ENCODE measurements around the gene SIAH2. TPM values are rescaled to one million over a fixed set of nuclear protein-coding genes. Genes with fewer than 3 reads are reported as not detected.

SIAH2 gene
- total RNA-seq, 1 experiment from 2014 or later: 117 TPM

DNA sequence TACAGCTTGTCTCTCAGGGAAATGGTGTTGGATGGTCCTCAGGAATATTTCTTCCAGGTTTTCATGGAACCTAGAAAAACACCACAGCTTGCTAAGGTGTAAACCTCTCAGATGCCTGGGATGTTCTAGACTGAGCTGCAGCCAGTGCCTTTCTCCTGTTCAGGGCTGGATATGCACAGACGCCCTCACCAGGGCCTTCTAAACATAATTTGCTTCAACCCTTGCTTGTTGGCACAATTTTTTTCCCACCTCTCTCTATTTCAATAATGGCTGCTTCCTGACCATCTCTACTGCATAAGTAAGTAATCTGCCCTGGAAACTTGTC, 28.2 kb downstream of the SIAH2 start:
- DNase-seq (ENCODE audit: low spot score): no peak

DNA sequence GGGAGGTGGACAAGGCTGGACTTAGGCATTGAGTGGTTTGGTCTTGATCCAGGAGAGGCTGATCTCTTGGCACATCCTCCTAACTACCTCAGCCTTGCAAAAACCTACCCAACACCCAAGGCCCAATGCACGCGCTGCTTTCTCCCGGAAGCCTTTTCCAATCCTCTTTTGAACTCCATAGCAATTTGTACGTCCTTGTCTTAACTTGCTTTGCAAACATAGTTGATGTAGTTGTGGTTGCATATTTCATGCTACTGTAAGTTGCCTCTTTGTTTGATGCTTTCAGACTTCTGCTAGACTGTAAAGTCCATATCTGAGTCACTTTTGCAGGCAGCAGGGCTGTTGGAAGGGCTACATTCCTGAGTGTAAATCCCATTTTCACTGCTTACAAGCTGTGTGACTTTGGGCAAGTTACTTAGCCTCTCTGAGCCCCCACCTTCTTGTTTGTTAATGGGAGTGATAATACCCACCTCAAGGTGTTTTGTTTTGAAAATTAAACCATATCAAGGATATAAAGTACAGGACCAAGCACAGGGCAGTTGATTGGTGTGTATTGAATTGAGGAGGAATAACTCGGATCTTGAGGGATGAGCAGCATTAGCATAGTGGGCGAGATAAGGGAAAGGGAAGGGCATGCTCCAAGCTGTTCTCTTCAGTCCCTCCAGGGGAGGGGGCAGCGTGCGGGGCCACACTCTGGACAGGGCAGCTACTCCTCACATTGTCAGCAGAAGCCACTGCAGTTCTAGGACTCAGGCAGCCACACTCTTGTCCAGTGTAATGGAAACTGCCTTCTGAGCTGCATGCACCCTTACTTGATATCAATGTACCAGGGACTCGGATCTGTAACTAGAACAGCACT, 28.8 kb downstream of the SIAH2 start:
- no peak for DNase-seq (ENCODE audit: low spot score)

DNA sequence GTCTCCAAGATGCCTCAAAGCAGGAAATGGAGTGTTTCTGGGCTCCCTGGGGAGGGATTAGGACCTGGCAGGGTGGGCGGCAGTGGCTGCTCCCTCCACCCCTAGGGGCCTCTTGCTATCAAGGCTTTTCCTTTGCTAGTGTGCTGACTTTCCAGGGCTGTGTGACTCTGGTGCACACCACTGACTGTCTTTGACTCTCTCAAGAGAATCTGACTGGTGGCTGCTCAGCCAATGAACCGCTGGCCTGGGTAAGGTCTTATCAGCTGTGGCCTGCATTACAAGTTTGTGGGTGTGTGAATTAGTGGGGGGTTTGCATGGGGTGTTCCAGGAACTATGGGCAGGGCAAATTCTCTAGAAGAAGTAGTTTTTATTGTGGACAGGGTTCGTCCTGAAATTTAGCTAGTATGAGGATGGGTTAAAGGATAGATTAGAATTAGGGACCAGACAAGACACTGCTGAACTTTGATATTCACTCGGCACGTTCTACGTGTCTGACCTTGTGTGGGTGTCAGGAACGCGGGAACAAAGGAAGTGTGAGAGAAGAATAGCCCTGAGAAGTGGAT, 29.5 kb downstream of the SIAH2 start:
- DNase-seq (ENCODE audit: low spot score): no peak

DNA sequence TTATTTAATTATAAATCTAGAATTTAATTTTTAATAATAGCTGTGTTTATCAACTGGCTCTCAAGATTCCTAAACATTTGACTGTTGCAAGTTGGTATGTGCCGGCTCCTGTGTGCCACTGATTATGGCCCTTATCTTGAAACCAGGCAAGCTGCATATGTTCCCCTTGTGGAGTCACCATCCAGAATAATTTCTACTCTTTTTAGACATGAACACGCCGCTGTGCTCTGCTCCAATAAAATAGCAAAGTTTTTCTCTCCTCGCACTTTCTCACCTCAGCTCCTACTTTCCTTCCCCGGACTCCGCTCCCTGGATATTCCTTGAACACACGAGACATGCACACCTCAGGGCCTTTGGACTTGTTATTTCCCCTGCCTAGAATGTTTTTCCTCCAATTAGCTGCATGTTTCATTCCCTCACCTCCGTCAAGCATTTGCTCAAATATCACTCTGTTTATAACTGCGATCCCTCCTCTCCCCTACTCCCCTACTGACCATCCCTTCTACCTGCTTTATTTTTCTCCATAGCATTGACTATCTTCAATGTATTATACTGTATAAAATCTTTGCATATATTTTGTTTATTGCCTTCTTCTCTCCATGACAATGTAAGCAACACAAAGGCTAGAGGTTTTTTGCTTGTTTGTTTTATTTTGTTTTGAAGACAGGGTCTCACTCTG, 33.1 kb downstream of the SIAH2 start:
- no peak for DNase-seq (ENCODE audit: low spot score)

DNA sequence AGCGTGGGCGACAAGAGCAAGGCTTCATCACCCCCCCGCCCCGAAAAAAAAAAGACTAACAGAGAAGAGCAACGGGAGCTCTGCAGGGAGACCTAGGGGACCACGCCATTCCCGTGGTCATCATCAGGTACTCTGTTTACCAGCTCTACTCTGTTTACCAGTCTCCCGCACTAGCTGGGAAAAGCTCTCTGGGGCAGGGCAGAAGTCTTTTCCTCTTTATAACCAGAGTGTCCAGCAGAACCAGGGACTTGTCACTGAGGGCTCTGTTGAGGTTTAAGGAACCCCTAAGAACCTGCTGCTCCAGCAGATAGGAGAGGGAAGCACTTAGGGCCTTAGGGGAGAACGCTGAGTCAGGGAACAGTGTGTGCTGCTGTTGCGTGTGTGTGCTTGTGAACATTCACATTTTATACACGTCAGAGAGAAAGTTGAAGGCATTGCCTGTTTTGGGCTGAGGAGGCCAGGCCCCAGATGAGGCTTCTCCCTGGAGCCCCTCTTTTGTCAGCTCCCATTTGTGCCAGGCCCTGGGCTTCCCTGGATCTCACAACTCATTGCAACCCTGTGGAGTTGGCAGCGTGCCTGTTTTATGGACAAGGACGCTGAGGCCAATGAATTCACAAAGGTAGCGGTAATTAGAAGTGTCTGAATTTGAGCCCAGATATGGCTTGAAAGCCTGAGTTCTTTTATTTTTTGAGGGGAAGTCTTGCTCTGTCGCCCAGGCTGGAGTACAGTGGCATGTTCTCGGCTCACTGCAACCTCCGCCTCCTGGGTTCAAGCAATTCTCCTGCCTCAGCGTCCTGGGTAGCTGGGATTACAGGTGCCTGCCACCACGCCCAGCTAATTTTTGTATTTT, 35.1 kb downstream of the SIAH2 start:
- DNase-seq (ENCODE audit: low spot score): no peak

DNA sequence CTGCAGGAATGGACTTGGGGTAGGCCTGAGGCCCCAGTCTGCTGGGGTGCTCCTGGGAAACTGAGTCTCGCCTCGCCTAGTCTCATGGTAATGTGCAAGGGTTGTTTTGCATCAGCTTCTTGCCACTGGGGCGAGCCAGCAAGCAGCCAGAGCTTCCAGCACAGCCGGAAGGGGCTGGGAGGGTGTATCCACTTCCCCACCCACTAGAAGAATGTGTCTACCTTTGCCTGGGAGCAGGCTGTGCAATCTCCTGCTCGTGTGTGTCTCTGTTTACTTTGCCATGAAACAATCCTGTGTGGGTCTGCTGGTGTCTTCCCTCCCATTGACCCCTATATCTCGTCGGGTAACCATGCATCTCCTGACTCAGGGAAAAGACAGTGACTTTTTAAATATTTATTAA, 37.4 kb downstream of the SIAH2 start:
- DNase-seq (ENCODE audit: low spot score): peak; percentile 93

DNA sequence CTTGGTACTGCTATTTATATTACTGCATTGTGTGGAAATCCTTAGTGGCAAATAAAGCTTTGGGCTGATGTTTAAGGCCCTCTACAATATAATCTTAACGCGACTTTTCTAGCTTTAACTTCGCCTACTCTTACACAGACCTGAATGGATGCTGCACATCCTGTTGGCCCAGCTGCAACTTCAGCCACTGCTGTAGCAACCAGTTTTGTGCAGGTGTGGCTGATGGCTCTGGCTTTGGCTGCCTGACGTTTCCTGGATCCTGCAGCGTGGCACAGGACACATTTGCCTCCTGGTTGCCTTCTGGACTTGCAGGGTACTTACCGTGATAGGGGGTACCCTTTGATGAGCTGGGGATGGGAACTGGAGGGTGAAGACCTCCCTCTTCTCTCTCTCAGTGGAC, 39.0 kb downstream of the SIAH2 start:
- peak; percentile 57 for DNase-seq (ENCODE audit: low spot score)

DNA sequence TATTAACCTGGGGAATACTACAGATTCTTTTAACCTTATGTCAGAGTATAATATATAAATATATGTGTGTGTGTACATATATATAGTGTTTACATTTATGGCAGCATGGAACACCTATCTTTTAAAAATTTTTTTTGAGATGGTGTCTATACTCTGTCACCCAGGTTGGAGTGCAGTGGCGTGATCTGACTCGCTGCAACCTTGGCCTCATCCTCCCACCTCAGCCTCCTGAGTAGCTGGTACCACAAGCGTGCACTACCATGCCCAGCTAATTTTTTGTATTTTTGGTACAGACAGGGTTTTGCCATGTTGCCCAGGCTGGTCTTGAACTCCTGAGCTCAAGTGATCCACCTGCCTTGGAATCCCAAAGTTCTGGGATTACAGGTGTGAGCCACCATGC, 40.7 kb downstream of the SIAH2 start:
- DNase-seq (ENCODE audit: low spot score): no peak

DNA sequence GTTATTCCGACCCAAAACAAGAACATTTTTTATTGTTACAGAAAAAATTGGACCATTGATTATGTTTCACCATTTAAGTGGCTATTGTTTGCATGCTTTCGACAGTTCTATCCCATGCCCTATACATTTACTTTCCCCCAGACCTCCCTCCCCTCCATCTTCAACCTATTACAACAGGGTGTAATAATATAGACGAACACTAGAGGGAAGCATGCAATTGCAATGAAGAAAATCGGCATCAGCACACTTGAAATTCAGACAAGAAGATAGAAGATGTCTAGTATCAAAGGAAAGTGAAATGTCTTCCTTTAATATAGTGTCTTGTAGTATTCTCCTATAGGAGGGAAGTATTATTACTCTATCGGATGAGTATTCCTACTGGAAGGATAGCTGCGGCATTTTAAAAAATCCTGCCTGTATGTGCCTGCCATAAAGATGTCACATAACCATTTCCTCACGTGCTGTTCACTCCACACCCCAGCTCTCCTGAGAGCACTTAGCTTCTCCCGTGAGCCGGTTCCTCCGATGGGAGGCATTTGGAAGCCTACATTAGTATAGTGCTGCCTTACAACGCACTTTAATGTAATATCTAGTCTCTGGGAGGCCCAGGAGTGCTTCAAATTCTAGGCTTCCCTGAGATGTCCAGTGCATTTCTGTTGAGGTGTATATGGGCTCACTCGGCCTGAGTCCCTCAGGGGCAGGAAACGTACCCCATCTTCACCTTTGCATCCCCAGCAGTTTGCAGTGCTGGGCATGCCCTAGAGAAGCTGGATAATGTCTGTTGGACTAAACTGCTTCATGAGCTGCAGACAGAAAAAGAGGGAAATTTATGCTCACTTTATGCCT, 41.5 kb downstream of the SIAH2 start:
- DNase-seq (ENCODE audit: low spot score): peak; percentile 82

DNA sequence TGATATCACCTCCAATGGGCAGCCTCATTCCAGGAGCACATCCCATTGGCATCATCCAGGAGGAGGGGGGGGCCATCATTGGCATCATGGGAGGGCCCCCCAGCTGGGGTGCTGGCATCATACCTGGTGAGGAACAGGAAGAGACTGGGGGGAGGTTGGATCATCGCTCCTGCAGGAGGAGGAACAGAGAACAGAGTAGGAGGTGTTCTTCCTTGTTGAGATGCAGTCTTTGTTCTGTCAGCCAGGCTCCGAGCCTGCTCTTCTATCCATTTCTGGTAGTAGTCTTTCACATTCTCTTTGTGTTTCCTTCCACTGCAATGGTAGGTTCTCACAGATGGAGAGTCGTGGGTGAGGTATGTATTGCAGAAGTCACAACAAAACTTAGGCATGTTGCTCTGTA, 42.5 kb downstream of the SIAH2 start:
- DNase-seq (ENCODE audit: low spot score): no peak

DNA sequence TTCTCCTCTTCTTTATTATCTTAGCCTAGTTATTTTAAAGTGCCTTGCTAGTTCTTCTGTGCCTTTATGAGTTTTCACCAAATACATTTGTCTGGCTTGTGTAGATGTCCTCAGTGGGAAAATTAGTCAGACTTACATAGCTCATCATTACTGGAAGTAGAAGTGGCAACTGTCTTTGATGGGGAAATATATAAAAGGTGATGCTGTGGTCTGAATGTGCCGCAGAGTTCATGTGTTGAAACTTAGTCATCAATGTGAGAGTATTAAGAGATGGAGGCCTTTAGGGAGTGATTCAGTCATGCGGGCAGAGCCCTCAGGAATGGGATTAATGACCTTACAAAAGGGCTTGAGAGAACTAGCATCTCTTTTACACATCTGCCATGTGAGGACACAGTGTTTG, 52.9 kb downstream of the SIAH2 start:
- no peak for DNase-seq (ENCODE audit: low spot score)

DNA sequence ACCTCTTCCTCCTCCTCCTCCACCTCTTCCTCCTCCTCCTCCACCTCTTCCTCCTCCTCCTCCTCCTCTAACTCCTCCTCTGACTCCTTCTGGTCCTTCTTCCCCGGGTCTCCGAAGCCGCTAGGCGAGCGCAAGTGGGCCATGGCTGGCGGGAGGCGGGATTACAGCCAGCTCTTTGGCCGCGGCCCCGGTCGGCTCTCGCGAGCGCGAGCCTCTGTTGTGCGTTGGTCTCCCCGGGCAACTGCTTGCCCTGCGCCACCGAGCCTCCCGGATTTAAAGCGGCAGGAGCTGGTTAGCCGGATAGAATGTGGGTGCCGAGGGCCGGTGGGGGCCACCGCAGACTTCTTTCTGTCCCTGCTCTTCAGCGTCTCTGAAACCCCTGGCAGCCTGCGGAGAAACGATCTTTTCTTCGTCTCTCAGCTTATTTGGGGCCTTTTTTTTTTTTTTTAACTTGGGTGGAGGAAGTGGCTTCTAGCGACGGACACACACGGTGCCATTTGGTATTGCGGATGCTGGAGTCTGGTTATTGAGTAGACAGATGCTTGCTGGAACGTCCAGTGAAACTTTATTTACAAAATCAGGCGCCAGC, 59.1 kb downstream of the SIAH2 start, which contains the start of gene ERICH6:
TSS of gene ERICH6 (minus strand) at position 165 of the 589 bp plus-strand sequence. CDS start at position 143, 22 bp downstream.
- peak; percentile 96 for DNase-seq (ENCODE audit: low spot score)

DNA sequence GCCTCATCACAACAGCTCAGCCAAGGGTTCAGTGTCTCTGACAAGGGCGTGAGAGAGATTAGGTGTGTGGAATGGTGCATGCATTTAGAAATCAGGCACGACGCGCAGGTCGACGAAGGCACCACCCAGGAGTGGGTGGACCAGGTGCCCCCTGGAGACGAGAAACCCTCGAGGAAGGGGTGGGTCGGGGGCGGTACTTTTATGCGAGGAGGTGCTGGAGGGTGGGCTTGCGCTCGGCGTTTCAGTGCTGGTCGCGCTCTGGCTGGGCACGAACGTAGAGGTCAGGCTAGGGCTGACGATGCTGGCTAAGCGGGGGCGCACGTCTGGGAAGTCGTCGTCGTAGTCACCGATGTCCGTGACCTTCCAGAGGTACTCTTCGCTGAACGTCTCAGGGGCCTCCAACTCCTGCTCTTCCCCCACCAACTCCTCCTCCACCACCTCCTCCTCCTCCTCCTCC, 59.6 kb downstream of the SIAH2 start:
- DNase-seq (ENCODE audit: low spot score): peak; percentile 31

DNA sequence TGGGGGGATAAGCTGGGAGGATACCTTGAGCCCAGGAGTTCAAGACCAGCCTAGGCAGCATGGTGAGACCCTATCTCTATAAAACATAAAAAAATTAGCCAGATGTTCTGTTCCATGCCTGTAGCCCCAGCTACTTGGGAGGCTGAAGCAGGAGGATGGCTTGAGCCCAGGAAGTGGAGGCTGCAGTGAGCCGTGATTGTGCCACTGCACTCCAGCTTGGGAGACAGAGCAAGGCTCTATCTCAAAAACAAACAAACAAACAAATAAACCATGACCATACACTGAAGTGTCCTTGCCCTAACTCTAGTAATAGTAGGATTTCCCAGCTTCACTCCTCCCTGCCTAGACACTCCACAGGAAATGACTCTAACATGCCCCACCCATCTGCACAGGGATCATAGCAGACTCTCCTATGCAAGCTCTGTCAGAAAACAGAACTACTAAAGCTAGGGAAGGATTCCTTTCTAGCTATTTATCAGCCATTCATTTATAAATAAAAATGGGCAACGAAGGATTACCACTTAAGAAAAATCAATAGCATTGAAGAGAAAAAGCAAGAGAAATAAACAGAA, 63.8 kb downstream of the SIAH2 start:
- peak; percentile 48 for DNase-seq (ENCODE audit: low spot score)

DNA sequence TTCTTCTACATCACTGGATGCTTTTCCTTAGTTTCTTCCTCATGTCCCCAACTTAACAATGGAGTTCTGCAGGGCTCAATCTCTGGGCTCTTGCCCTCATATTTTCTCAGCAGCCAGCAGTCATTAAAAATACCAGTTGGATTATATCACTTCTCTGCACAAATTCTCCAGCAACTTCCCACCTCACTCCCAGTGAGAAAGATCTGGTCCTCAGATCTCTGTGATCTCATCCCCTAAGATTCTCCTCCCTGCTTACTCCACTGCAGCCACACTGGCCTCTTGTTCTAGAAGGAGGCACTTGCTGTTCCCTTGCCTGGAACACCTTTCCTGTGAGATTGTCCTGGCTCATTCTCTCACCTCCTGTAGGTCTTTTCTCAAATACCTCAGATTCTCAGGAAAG, 65.3 kb downstream of the SIAH2 start:
- no peak for DNase-seq (ENCODE audit: low spot score)

DNA sequence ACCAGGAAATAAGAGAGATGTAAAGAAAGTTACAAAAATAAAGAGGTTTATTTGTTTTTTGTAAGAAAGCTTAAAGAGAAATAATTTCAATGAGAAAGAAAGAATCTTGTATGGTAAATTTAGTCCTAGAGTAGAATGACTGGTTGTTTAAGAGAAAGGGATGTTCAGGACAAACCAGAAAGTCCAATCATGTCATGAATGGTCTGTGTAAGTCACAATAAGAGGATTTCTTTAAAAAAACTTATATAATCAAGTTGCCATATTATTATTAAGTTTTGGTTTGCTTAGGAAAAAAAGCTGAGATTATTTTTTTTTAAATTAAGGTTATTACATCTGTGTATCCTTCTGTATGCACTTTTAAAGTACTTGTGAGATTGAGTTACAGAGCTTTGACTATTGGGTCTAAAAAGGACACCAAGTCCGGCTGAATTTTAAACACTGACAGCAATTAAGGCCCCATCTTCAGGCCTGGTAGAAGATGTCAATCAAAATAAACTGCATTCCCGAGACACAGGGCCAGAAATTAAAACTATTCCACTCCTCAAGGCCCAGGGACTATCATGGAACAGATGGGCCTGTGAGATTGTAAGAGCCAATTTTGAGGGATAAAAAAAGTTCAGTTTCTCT, 71.4 kb downstream of the SIAH2 start:
- DNase-seq (ENCODE audit: low spot score): no peak

Data from HT-29 (cell line).